ENCODE results near the gene CCDC83.
"Not testable (repeated sequence)": the region's sequence is repeated elsewhere in the genome, so short reads cannot be mapped to it uniquely, and the experiment has no call there.

CCDC83 gene

DNA sequence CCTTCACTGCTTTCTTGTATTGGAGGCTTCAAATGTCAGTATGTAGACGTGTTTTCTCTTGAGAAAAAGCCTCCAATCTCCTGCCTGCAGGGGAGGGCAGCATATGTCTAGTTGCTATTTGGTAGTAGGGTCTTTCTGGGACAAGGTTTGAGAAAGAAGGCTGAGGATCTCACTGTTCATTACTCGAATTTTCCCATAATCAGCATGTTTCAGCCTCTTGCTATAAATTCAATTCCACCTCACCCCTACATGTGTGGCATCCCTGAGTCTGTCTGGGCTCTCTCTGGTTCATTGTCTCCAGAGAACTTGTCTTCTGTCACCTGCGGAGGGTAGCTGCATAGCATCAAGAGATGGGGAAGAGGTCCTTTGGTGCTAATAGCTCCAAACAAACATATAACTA, 19.5 kb upstream of the CCDC83 start:
- no peak for DNase-seq (ENCODE audit: low spot score)

DNA sequence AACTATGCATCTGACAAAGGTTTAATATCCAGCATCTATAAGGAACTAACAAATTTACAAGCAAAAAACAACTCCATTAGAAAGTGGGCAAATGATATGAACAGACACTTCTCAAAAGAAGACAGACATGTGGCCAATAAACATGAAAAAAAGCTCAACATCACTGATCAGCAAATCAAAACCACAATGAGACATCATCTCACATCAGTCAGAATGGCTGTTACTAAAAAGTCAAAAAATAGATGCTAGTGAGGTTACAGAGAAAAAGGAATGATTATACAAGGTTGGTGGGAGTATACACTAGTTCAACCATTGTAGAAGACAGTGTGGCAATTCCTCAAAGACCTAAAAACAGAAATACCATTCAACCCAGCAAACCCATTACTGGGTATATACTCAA, 14.3 kb upstream of the CCDC83 start:
- not testable (repeated sequence) for DNase-seq (ENCODE audit: low spot score)

DNA sequence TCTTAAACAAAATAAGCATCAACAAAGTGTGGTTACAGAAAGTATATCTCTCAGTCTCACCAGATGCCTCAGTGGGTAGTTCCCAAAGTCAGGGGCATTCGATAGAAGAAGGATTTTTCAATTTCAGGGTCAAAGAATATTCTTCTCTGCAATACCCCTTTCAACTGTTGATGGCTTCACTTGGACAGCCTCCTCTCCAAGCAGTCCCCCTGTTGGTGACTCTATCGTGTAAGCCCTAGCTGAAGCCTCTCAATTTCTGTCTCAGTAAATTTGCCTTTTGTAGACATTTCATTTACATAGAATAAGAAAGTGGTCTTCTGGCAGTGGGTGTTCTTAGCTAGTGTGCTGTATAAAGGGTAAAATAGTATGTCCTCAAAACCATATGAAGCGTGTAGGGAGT, 11.3 kb upstream of the CCDC83 start:
- DNase-seq (ENCODE audit: low spot score), result no peak

DNA sequence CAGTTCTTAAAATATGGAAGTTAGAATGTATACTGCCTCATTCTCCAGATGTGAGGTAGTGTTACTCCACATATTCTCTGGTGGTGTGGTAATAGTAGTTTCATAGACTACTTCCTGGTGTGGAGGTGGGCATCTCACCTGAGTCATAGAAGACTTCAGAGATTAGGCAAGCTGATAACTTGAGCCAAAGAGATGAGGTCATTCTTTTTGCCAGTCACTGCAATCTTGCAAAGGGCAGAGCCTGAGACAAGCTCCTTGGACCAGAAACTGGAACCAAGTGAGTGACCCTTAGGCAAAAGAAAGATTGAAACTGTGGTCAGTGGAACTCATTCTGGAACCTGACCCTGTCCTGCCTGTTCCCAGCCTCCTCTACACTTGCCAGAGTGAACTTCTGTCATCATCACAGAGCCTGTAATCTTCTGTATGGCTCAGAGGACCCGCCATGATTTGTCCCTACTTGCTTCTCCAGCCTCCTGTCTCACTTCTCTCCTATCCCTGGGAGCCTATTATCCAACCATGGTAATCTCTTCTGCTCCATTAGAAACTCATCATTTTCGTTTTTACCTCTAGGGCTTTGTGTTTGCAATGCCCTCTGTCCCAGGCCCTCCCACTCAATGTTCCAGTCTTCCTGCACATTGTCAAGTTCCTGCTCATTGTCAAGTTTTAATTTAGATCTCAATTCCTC, 10.6 kb upstream of the CCDC83 start:
- DNase-seq (ENCODE audit: low spot score), result peak; percentile 54

- no peak for DNase-seq (ENCODE audit: low spot score)
These were observed 10.0 kb upstream of the CCDC83 start for GRCh38 chr11:85845124-85845631.

DNA sequence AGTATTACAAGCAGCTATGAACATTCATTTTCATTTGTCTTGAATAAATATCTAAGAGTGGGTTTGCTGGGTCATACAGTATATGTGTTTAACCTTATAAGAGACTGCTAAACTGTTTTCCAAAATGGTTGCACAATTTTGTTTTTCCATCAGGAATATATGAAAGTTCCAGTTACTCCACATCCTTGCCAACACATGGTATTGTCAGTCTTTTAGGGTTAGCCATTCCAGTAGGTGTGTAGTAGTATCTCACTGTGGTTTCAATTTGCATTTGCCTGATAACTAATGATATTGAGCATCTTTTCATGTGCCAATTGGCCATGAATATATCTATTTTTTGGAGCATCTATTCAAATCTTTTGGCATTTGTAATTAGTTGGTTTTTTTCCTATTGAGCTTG, 7.7 kb upstream of the CCDC83 start:
- no peak for DNase-seq (ENCODE audit: low spot score)

- no peak for DNase-seq (ENCODE audit: low spot score)
These were observed 7.2 kb upstream of the CCDC83 start for GRCh38 chr11:85848006-85848405.

DNA sequence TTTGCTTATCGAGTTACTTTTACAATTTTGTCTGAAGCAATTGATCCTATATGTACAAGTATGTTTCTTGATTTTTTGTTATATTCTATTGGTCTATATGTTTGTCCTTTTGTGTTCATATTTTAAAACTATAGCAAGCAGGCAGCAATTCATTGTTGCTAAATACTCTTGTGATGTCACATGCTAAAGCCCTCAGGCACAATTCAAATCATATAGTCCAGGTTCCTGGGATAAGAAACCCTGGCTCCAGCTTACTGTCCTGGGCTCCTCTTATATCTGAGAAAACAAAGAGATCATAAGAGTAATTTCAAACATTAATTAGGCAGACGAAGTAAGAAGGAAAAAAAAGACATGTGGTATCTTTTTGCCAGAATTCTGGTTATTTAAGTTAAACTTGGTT, 6.6 kb upstream of the CCDC83 start:
- no peak for DNase-seq (ENCODE audit: low spot score)

- DNase-seq (ENCODE audit: low spot score), result not testable (repeated sequence)
These were observed 2.4 kb upstream of the CCDC83 start for GRCh38 chr11:85852754-85853153.

- DNase-seq (ENCODE audit: low spot score), result not testable (repeated sequence)
These were observed 1.6 kb upstream of the CCDC83 start for GRCh38 chr11:85853541-85853940.

DNA sequence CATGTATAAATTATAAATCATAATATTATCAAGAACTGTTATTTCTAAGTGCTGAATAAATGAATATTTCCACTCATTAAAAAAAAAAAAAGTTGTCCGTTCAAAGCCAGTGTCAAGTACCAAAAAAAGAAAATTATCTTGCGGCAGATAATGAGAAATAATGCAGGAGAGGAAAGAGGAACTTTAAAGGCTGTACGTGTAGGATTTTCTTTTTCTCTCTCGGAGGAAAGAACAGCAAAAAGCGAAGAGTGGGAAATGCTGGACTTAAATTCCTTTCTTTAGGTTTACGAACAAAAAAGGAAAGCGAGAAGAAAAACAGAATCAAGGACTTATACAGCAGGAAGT, 999 bp upstream of the CCDC83 start:
- DNase-seq (ENCODE audit: low spot score), result no peak

GRCh38 chr11:85854557-85855340, 434 bp upstream of the CCDC83 start:
- peak; percentile 94 for DNase-seq (ENCODE audit: low spot score)

DNA sequence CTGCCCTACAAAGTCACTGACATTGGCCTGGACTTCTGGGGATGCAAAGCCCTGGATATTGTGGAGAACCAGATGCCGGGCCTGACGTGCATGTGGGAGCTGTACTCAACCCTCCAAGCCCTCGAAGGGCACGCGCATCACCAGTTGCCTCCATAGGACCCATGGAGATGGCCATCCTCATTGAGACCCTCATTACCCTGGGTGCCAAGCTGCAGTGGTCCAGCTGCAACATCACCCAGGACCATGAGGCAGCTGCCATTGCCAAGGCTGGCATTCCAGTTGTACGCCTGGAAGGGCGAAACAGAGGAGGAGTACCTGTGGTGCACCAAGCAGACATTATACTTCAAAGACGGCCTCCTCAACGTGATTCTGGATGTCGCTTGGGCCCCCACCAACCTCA, 1.9 kb downstream of the CCDC83 start:
- no peak for DNase-seq (ENCODE audit: low spot score)

DNA sequence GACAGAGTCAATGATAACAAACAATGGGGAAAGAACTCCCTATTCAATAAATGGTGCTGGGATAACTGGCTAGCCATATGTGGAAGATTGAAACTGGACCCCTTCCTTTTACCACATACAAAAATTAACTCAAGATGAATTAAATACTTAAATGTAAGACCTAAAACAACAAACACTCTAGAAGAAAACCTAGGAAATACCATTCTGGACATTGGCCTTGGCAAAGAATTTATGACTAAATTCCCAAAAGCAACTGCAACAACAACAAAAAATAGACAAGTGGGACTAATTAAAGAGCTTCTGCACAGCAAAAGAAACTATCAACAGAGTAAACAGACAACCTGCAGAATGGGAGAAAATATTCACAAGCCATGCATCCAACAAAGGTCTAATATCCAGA, 4.4 kb downstream of the CCDC83 start:
- DNase-seq (ENCODE audit: low spot score), result not testable (repeated sequence)

DNA sequence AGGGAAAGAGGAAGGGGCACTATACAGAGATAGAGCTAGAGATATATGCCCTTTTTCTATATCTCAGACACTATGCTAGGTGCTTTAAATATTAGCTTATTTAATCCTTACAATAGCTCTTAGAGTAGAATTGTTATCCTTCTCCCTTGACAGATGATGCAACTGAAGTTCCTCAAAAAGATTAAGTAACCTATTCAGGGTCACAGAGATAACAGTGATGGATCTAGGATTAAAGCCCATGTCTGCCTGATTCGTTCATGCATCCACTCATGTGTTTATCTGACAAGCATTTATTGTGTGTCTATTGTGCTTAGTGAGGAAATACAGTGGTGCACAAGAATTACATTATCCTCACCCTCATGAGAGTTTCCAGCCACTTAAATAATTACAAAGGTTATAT, 8.7 kb downstream of the CCDC83 start:
- DNase-seq (ENCODE audit: low spot score), result no peak

DNA sequence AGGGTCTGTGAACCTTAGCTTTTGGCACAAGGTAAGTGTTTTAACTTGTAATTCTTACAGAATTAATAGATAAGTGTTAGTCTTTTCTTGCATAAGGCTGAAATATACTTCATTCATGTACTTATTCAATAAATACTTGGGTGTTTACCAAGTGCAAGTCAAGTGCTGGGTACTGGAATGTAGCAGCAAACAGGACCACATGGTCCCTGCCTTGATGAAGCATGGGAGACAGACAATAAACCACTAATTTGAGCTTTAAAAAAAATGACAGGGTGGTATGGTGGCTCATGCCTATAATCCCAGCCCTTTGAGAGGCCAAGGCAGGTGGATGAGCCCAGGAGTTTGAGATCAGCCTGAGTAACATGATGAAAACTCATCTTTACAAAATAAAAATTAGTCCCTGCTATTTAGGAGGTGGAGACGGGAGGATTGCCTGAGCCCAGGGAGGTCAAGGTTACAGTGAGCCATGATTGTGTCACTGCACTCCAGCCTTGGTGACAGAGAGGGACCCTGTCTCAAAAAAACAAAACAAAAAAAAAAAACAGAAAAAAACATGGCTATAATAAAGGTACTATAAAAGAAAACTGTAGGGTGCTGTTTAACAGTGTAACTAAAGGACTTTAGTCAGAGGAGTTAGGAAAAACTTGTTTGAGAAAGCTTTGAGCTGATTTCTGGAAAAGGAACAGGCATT, 11.1 kb downstream of the CCDC83 start:
- DNase-seq (ENCODE audit: low spot score), result no peak

DNA sequence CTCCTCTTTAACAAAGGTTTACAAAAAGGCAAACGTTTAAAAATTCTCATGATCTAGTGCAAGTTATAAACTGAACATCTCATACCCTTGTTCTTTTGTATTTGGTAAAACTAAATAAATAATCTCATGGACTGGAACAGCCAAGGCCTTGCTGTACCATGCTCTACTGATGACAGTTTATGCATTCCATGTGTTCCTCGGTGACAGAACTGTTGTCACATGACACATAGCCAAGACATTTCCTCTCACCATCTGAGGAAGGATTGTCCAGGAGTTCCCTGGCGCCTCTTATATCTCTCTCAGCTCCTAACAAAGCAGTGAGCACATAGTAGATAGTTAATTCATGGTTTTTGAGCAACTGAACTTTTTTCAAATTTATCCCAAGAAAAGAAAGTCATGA, 12.6 kb downstream of the CCDC83 start:
- peak; percentile 34 for DNase-seq (ENCODE audit: low spot score)

GRCh38 chr11:85869781-85870180, 14.6 kb downstream of the CCDC83 start:
- DNase-seq (ENCODE audit: low spot score), result no peak

DNA sequence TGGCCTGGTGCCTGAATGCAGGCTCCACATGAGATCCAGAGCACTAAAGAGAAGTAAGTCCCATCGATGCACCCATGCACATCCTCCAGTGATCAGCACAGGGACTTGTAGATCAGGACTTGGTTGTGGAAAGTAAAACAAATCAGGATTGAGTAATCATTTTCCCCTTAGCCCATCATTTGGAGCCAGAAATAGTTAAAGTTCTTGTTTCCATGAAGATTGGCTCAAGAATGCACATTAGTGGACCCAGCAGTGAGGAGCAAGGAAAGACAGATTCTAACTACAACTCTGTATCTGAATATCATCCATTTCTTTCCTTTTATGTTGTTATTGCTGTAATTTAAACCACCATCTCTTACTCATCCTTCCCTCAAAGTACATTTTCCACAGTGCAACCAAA, 19.1 kb downstream of the CCDC83 start:
- DNase-seq (ENCODE audit: low spot score), result no peak

- DNase-seq (ENCODE audit: low spot score), result peak; percentile 15
These were observed 20.3 kb downstream of the CCDC83 start for GRCh38 chr11:85875505-85875904.

- DNase-seq (ENCODE audit: low spot score), result no peak
These were observed 29.4 kb downstream of the CCDC83 start for GRCh38 chr11:85884581-85885021.

- DNase-seq (ENCODE audit: low spot score), result no peak
These were observed 31.2 kb downstream of the CCDC83 start for GRCh38 chr11:85886089-85887056.

Measured in AG08396 (cell line).